GM21786 (cell line): ENCODE results near the gene FBN2.

Experiments
- ATAC-seq: cut with Tn5 transposase; IDR thresholded peaks from one replicate; pipeline ENCODE4 v1.9.1; 2021; ENCODE audit not compliant: unreplicated experiment

FBN2 gene

DNA sequence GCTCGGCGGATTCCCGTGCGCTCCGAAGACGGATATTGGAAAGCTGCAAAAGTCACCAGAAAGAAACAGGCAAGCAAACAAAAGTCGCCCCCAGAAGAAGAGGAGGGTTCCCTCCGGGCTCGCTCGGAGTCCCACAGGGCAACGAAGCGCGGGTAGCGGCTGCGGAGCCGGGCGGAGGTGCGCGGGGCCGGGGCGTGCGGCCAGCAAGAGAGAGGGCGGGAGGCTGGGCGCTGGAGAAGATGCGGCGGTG is at the start of gene FBN2:
Gene FBN2, minus strand, starts transcription at position 246 of the 250 bp plus-strand sequence. CDS start 642 bp downstream, outside the sequence.
- ATAC-seq, result no peak

DNA sequence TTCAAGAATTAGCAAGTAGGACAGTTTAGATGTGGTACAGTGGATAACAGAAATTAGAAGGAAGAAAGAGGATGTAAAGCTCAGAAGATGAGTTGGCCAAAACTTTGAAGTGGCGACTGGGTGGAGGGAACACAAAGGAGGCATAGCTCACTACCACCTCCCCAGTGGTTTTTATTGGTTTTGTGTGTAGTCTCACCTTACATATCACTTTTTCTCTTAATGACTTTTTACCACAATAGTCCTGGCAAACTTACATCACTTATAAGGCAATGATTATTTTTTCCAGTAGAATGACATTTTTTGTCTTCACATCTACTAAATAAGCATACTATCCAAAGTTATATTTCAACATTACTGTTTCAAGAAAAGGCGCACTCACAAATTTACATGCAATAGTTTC is 49.2 kb upstream of the FBN2 start:
- ATAC-seq, result no peak

DNA sequence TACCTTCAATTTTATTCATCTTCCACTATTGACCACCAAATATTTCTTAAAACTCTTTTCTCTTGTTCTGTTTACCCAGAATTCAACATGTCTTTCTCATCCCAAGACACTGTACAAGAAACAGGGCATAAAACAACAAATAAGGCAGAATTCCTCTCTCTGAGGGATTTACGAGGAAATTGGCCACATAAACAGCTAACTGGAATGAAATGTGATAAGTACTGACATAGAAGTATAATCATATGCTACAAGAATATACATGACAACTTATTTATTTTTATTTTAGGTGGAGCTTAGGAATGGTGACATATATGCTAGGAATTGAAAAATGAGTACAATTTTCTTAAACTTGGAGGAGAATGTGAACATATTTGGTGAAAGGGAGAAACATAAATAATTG is 48.8 kb upstream of the FBN2 start:
- no peak for ATAC-seq

GRCh38 chr5:128579639-128580038 is 41.6 kb upstream of the FBN2 start:
- ATAC-seq, result no peak

DNA sequence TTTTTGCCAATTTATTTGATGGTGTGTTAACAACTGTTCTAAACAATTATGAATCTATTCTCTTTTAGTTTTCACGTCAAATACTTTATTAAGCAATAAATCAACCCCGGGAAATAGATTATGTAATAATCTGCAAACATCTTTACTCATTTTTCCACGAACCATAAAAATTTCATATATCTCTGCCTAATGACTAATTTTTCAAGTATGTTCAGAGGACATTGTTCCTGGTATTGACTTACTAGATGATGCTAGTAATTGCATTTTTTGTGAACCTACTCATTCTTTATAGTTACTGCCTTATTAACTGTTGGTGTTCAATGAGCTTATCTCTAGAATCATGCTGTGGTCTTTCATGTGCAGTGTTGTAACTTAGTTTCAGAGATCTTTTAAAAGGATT is 41.0 kb upstream of the FBN2 start:
- no peak for ATAC-seq

DNA sequence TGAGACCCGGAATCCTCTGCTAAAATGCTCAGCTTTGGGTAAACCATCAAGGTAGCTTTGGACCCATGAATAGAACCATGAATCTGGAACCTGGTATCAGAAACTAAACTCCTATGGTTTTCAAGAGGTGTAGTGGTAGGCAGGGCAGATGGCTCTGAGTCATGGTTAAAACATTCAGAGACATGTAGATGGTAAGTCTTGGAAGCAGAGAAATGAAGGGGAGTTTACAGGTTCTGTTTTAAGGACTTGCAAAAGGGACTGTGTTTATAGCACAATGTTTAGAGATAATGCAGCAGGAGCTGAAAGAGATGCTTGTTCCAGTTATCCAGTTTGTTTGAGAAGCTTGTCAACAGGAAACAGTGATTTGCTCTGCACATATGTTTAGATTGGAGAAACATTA is 36.0 kb upstream of the FBN2 start:
- no peak for ATAC-seq

GRCh38 chr5:128572930-128573319 is 34.9 kb upstream of the FBN2 start:
- no peak for ATAC-seq

DNA sequence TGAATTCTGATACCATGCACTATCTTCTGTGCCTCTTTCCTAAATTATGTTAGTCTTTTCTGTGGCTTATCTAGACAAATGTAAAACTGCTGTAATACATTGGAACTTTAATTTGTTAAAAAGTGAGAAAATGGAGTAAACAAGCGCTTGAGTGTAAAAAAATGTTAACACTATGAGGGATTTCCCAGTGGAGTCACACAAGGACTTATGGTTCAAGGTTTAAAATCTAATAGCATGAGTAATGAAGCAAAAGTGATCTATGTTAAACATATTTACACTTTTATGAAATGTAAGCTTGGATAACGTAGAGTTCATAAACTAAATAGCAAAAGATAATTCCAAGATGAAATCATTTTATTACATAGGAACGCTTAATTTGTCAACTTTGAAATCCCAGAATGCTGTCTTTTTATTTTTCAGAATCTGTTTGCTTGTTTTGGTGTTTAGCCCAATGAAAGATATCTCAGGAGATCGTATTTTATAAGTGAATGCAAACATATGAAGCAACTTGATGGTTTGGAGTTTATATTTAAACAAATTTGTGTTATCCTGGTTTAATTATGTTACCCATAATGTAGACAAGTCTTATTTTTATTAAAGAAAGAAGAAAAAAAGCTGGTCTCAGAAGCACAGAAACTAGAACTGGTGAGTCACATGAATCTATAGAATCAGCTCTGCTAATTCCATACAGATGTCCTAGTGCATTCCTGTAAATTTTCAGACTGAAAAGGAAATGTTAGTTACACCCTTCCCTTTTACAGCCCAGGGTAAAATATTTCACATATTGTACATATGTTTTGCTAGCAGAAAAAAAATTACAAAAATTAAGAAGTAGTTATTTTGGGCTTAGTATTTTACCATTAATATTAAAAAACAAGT is 34.2 kb upstream of the FBN2 start:
- no peak for ATAC-seq

DNA sequence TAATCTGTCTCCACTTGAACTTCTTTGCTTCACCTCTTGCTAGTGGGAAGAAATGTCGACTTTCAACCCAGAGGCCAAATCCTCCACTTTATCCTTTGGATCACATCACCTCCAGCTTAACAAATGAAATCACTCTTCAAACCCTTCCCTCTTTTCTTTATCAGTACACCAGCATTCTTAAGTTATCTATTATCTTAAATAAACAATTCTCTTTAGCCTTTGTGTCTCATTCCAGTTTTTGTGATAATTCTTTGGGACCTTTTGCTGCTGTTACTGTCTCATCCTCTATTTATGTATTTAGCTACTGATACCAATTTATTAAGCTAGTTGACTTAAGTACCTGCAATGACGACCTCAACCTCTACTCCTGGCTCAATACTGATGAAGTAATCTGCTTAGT is 28.1 kb upstream of the FBN2 start:
- no peak for ATAC-seq

DNA sequence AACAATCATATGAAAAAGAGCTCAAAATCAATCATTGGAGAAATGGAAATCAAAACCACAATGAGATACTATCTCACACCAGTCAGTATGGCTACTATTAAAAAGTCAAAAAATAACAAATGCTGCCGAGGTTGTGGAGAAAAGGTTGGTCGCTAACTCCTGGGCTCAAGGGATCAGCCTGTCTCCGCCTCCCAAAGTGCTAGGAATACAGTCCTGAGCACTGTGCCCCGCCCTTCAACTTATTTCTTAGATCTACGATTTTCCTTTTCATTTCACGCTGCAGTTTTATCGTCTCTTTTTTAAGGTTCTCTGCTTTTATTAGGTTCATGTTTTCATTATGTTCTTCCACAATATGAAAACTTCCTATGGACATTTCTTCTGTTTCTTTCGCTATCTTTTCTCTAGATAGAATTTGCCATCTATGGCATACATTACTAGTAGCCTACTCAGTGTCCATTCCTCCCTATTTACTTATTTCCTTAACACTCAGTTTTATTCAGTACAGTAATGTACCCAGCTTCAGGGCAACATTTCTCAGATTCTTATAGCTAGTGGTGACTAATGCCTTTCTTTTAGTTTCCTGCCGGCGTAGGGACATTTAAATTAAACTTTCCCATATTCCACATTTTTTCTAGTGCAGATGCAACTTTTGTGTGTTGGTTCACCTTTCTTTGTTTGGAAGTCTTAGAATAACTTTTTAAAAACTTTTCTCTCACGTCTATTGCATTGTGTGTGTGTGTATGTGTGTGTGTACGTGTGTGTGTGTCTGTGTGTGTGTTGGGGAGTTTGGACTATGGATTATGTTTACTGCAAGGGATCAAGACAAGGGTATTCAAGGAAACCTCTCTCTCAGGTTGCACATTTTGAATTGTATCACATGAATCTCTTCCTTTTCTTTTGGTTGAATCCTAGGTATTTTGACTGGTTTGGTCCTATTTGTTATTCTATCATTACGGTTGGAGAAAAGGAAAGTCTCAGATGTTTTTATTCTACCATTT is 21.6 kb upstream of the FBN2 start:
- ATAC-seq, result no peak

DNA sequence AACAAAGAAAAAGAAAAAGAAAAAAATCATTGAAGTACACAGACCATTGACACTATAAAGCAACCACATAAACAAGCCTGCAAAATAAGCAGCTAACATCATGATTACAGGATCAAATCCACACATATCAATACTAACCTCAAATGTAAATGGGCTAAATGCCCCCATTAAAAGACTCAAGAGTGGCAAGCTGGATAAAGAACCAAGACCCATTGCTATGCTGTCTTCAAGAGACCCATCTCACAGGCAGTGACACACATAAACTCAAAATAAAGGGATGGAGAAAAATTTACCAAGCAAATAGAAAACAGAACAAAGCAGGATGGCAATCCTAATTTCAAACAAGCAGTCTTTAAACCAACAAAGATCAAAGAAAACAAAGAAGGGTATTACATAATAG is 15.7 kb upstream of the FBN2 start:
- ATAC-seq, result no peak

- ATAC-seq, result no peak
Observed at GRCh38 chr5:128551476-128551875, 13.4 kb upstream of the FBN2 start.

DNA sequence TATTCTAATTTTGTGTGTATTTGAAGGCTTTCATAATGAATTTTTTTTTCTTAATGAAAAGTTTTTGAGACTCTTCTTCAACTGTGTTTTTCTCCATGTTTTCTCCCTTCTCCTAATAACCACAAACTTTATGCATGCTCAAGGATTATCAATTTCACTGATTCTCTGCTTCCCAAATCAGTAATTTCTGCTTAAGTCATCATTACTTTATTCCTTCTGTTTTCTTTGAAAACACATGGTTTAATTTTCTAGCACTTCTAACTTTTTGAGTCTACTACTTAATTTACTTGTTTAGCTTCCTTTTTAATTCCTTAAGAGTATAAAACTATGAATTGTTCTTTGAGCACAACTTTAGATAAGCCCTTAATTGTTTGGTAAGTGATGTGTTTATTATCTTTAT is 11.5 kb upstream of the FBN2 start:
- no peak for ATAC-seq

GRCh38 chr5:128546658-128547281 is 8.7 kb upstream of the FBN2 start:
- ATAC-seq, result no peak

DNA sequence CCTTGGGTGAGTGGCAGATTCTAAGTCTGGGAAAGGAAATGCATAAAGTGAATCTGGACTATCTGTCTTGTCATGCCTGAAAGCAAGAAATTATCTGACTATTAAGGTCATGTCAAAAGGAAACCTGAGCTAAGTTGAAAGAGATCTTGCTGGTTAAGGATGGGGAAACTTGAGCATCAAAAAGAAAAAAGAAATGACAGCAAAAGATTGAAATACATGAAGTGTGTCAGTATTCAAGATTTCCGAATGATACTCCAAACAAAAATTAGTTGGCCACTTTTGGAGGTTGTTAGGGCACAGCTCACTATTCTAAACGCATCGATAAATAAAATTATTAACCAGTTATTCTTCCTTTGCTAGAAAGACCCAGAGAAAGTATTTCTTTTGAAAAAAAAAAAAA is 3.3 kb upstream of the FBN2 start:
- ATAC-seq, result no peak

- no peak for ATAC-seq
Observed at GRCh38 chr5:128539038-128539429, 989 bp upstream of the FBN2 start.

DNA sequence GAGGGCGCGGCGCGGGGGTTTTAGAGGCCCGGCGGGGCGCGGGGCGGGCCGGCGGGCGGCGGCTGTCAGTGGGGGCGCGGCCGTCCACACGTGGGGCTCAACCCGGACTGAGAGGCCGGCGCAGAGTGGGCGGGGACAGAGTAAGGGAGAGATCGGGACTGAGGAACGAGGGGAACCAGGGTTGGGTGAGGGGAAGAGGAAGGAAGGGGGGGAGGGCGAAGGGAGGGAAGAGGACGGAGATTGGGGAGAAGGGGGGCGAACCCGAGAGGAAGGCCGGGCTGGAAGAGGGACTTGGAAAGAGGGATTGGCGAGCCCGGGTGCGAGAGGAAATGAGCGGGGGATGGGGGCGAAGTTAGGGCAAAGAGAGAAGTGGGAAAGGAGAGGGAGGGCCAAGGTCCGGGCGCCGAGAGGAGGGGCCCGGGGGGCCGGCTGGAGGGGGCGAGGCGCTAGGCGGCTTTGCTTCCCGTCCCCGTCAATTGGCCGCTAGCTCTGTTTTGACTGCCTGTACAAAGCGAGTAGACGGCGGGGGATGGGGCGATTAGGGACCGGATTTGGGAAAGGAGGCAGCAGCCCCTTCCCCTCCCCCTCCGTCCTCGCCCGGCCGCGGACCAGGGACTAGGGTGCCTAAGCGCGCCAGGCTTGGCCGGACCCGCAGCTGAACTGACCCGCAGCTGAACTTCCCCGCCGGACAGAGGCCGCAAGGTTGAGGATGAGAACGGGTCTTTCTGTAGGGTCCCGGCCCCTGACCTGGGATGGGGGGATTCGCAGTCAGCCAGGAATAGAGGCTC is 399 bp upstream of the FBN2 start:
- no peak for ATAC-seq

DNA sequence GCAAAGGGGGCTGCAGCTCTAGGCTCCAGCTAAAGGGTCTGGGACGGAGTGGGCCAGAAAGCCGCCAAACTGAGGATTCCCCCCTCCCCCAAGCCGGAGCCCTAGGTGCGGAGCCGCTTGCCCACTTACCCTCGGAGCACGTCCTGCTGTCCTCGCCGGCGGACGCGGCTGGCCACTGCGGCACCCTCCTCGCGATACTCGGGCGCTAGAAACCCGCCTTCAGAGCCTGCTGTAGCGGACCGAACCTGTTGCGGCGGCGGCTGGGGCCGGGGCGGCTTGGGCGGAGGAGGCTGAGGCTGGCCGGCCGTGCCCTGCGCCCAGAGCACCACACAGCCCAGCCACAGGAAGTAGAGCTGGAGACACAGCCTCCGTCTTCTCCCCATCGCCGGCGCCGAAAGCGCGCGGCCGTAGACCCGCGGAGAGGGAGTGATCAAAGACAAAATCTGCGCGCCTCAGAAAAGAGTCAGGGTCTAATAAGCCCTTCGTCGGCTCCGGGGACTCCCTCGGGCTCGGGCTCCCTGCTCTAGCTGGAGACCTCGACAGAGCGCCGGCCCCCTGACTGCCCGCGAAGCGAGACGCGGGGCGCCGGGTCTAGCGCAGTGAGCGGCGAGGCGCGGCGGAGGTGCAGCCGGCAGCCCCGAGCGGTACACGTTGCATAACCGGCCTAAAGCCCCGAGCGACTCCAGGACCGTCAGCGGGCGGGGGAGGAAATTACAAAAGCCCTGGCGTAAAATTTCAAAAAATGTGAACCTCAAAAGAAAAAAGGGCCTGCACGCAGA is 635 bp downstream of the FBN2 start:
- no peak for ATAC-seq

DNA sequence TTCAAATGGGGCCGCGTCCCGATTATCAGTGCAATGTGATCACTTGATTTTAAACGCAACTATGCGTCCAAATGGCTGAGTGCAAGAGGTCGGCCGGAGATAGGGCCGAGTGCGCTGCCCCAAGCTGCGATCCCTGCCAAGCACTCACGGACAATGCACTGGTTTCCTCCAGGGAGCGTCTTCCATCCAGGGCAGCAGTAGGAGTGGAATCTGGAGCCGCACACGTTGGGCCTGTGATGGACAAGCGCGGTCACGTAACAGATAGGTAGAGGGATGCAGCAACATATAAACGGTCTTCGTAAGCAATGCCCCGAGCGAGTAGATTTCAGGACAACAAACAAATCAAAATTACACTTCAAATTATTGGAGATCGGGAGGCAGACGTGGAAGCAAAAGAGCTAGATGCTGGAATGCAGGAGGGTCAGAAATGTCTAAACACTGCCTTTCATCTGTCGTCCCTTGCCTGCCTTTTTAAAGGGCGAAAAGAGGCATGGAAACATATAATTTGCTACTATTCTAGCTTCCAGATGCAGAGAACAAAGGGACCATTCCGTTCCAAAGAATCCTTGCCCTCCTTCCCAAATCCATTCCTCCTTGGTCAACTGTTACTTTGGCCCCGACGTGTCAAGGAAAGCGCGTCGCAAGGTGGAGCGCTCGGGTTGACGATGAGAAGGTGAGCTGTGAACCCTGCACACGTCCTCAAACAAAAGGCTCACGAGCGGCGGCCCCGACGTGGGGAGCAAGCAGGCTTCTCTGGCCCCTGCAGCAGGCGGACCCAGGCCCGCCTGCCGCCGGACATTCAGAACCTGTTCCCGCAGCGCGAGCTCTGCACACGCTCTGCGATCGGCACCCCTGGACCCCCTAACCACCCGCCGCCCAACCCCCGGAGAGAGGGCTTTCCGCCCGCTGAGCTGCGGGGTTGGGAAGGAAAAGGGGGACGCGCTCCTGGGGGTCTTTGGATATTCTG is 1.5 kb downstream of the FBN2 start:
- no peak for ATAC-seq
